Upper lobe of right lung (tissue), 1 donor: ENCODE measurements around the gene CCDC27. TPM values are rescaled to one million over a fixed set of nuclear protein-coding genes. Genes with fewer than 3 reads are reported as not detected.

ENCODE experiments used
- ATAC-seq: fragments of 200-7000 bp; cut with Tn5 transposase; one replicate; pipeline ENCODE4 v1.9.1; 2020; ENCODE audit warnings: mild to moderate bottlenecking, moderate library complexity
- DNase-seq: peaks from one replicate; pipeline ENCODE4 v3.0.0-alpha.2; 2020
- H3K27ac ChIP-seq: fragments of 200-600 bp; one replicate; pipeline ENCODE4 v1.8.0; 2022
- H3K27me3 ChIP-seq: fragments of 200-600 bp; one replicate; pipeline ENCODE4 v1.8.0; 2022; ENCODE audit warnings: mild to moderate bottlenecking
- H3K36me3 ChIP-seq: fragments of 200-600 bp; one replicate; pipeline ENCODE4 v1.8.0; 2022
- H3K4me1 ChIP-seq: fragments of 200-600 bp; one replicate; pipeline ENCODE4 v1.8.0; 2022
- H3K4me3 ChIP-seq: fragments of 200-600 bp; one replicate; pipeline ENCODE4 v1.8.0; 2022; ENCODE audit warnings: mild to moderate bottlenecking
- H3K9me3 ChIP-seq: fragments of 200-600 bp; one replicate; pipeline ENCODE4 v1.8.0; 2022
- intact Hi-C: fragments of 100-400 bp; cut with DNase I; formaldehyde crosslinking; loops from one replicate; pipeline ENCODE4 v1.11.0; 2022
- total RNA-seq: library from RNA; stranded (reverse); fragmentation: NEBNext Ultra II Directional; extraction: Animal tissue kit (Norgen Biotek cat#: 25700); gene quantifications from one replicate; pipeline ENCODE4 v1.2.1, GENCODE V29; 2021
- TF ChIP-seq, protein P1 (sequence below): fragments of 200-600 bp; IDR thresholded peaks from one replicate; pipeline ENCODE4 v1.8.0; 2022; ENCODE audit warnings: antibody characterized with exemption
- donor health status: DM: no; HTN: yes; CAD: no; lungs with severe emphysema.

Gene CCDC27
- total RNA-seq, 1 donor from 2014 or later = not detected

DNA sequence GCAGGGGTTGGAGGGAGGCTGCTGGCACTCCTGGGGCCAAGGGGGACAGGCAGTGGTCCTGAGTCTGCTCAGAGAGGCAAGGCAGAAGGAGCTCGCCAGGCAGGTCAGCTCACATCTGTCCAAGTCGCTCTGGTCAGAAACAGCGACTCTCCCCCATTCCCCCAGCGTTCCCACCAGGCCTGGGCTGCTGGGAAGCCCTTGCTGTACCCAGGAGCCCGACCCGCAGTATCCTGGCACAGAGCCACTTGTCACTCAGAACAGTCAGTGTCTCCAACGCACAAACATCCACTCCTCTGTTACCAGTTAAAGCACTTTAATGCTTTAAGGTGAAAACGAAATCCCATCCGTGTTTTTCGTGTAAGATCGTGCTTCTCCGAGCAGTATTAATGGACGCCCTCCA is 16.6 kb upstream of the CCDC27 start:
- Histone ChIP-seq H3K9me3 (no peaks in the 10 kb centered on the region), H3K4me3 (no peak overlapping the region), H3K27ac (no peak overlapping the region), H3K27me3 (peaks cover 13% of the 10 kb centered on the region), H3K36me3 (peaks cover 31% of the 10 kb centered on the region), H3K4me1 (no peaks in the 10 kb centered on the region)
- intact Hi-C loops = no loop called here
- TF ChIP-seq, protein P1, sequence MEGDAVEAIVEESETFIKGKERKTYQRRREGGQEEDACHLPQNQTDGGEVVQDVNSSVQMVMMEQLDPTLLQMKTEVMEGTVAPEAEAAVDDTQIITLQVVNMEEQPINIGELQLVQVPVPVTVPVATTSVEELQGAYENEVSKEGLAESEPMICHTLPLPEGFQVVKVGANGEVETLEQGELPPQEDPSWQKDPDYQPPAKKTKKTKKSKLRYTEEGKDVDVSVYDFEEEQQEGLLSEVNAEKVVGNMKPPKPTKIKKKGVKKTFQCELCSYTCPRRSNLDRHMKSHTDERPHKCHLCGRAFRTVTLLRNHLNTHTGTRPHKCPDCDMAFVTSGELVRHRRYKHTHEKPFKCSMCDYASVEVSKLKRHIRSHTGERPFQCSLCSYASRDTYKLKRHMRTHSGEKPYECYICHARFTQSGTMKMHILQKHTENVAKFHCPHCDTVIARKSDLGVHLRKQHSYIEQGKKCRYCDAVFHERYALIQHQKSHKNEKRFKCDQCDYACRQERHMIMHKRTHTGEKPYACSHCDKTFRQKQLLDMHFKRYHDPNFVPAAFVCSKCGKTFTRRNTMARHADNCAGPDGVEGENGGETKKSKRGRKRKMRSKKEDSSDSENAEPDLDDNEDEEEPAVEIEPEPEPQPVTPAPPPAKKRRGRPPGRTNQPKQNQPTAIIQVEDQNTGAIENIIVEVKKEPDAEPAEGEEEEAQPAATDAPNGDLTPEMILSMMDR = no peak
- DNase-seq (no peak), ATAC-seq (no peak)

DNA sequence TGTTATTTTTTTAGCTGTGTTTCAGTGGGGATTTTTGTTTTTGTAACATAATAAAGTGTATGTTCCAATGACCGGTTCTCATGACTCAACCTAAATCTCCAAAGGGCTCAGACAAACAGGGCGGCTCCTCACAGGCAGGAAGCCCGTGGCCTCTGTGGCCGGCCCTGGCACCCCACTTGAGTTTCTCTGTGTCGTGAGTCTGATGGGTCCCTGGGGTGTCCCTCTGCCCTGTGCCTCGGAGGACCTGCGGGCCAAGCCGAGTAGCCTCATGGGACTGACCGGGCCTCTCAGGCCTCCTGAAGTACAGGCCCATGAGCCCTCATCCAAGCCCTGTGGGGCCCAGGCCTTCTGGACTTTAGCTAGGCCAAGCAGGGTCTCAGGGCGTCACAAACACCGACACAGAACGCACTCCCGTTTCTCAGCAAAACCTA is 16.1 kb upstream of the CCDC27 start:
- Histone ChIP-seq H3K4me1 (no peaks in the 10 kb centered on the region), H3K4me3 (no peak overlapping the region), H3K36me3 (peaks cover 34% of the 10 kb centered on the region), H3K27me3 (peaks cover 8% of the 10 kb centered on the region), H3K9me3 (no peaks in the 10 kb centered on the region), H3K27ac (no peak overlapping the region)
- ATAC-seq = no peak
- no peak for DNase-seq
- TF ChIP-seq, protein P1 = no peak
- intact Hi-C loops = no loop called here

DNA sequence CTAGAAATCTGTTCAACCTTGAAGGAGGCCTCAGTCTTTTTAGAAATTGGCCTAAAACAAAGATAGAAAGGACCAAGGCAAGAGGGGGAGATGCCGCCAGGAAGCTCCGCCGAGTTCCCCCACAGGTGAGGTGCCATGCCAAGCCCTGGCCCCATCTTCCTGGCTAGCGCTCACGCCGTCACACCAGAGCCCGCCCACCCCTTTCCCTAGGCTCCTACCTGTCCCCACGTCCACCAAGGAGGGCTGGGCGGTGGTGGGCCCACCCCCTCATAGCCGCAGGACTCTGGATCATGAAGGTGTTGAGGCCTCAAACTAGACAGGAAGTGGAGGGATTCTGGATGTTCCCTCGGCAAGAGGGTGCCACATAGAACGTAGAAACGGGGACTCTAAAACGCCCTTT is 15.5 kb upstream of the CCDC27 start:
- H3K4me3 ChIP-seq = no peak overlapping the region
- intact Hi-C loops = no loop called here
- H3K9me3 ChIP-seq = no peaks in the 10 kb centered on the region
- DNase-seq = no peak
- no peak overlapping the region for H3K27ac ChIP-seq
- TF ChIP-seq, protein P1 = no peak
- ATAC-seq = no peak
- H3K4me1 ChIP-seq = no peaks in the 10 kb centered on the region
- H3K36me3 ChIP-seq = peaks cover 40% of the 10 kb centered on the region
- H3K27me3 ChIP-seq = peaks cover 5% of the 10 kb centered on the region

DNA sequence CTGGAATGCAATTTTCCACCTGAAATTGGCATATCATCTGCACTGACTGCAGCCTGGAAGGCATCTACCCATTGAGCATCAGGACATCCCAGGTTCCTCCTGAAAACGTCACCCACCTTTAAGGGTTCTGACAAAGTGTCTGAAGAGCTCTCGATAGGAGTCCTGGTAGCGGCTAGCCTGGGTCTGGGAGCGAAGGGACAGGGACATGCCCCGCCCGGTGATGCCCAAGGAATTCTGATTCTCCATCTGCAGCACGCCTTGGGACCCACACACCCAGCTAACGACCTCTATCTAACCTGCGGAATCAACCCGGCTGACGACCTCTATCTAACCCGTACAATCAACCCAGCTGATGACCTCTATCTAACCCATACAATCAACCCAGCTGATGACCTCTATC is 13.3 kb upstream of the CCDC27 start:
- Histone ChIP-seq H3K4me3 (no peak overlapping the region), H3K36me3 (peaks cover 52% of the 10 kb centered on the region), H3K27me3 (no peaks in the 10 kb centered on the region), H3K9me3 (no peaks in the 10 kb centered on the region), H3K4me1 (no peaks in the 10 kb centered on the region), H3K27ac (no peak overlapping the region)
- ATAC-seq (no peak), DNase-seq (no peak)
- intact Hi-C loops = no loop called here
- TF ChIP-seq, protein P1 = no peak

DNA sequence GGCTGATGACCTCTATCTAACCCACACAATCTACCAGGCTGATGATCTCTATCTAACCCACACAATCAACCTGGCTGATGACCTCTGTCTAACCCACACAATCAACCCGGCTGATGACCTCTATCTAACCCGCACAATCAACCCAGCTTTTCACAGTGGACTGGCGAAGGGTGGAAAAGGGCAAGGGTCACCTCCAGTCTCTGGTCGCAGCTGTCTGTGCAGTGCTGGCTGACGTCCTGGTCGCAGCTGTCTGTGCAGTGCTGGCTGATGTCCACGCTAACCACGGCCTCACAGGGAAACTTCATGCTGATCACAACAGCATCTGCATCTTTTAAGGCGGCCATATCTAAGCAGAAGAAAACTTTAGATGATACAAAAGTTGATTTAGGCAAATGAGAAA is 12.2 kb upstream of the CCDC27 start:
- TF ChIP-seq, protein P1 = no peak
- Histone ChIP-seq H3K27ac (no peak overlapping the region), H3K4me3 (no peak overlapping the region), H3K9me3 (no peaks in the 10 kb centered on the region), H3K36me3 (peaks cover 52% of the 10 kb centered on the region), H3K27me3 (no peaks in the 10 kb centered on the region), H3K4me1 (no peaks in the 10 kb centered on the region)
- no peak for DNase-seq
- intact Hi-C loops = no loop called here
- no peak for ATAC-seq

DNA sequence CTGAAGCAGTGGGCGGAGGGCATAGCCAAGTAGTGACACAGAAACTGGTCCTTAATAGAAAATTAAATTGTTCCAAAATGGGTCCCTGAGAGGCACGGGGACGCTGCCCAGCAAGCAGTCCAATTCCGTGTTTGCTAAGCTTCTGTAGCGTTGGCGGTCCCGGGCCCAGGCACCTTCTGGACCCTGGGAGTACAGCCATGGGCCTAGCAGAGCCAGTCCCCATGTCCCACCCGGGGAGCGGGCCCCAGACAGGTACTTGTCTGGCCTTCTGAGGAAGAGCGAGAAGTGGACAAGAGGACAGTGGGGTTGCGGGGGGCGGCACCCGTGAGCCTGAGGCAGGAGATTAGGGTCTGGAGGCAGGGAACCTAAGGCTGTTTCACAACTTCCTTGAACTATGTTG is 11.5 kb upstream of the CCDC27 start:
- TF ChIP-seq, protein P1 = no peak
- Histone ChIP-seq H3K36me3 (peaks cover 52% of the 10 kb centered on the region), H3K4me1 (no peaks in the 10 kb centered on the region), H3K27ac (no peak overlapping the region), H3K27me3 (no peaks in the 10 kb centered on the region), H3K9me3 (no peaks in the 10 kb centered on the region), H3K4me3 (no peak overlapping the region)
- ATAC-seq (no peak), DNase-seq (no peak)
- intact Hi-C loops = no loop called here
